ENCODE results near the gene CCDC194. TPM values are rescaled to one million over a fixed set of nuclear protein-coding genes. Genes with fewer than 3 reads are reported as not detected.

The CCDC194 gene
- total RNA-seq, 2 donors from 2014 or later = 2.0 to 3.4 TPM

DNA sequence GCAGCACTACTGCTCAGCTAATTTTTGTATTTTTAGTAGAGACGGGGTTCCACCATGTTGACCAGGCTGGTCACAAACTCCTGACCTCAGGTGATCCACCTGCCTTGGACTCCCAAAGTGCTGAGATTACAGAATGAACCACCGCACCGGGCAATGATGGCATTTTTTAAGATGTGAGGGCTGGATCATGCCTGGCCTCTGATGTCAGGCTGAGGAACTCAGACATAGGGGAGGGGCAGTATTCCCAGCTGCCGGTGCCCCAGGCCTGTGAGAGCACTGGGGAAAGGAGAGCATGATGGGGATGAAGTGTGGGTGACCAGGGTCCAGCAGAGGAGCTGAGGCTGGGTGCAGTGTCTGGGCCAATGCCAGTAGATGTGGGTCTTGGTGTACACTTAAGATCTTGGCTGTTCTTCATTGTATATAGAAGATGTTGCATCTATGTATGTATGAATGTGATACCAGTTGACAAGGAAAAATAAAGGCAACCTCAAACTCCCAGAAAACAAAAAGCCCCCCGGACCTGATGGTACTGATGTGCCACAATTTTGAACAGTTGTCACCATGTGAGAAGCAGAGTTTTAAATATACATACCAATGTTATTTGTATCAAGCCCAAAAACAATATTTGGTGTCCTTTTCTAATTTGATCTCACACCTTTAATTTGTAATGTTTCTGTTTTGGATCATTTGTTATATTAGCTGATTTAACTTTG is 13.4 kb downstream of the CCDC194 start:
- peaks cover 5% of the 10 kb centered on the region for H3K4me1 Mint-ChIP-seq
- H3K9ac ChIP-seq (ENCODE audit: extremely low read depth, low read length, poor library complexity, severe bottlenecking) = no peak overlapping the region
- H3K9me3 ChIP-seq (ENCODE audit: control insufficient read depth, low read length) = no peaks in the 10 kb centered on the region
- no peak overlapping the region for H3K27ac ChIP-seq (ENCODE audit: low read depth, low read length)
- no peak for DNase-seq
- whole genome bisulfite sequencing, 2 experiments (ENCODE audit: insufficient coverage in 1 of 2, insufficient read length in 1 of 2) = 91 to 94% methylated on average over 5 of the region's 5 CpGs
- H3K36me3 Mint-ChIP-seq (ENCODE audit: low read depth) = no peaks in the 10 kb centered on the region
- H3K4me1 ChIP-seq (ENCODE audit: control insufficient read depth, insufficient read depth, low read length) = no peaks in the 10 kb centered on the region
- no peaks in the 10 kb centered on the region for H3K36me3 ChIP-seq (ENCODE audit: control insufficient read depth, insufficient read depth, low read length)
- no peak overlapping the region for H3K4me3 Mint-ChIP-seq
- H3K27ac Mint-ChIP-seq = no peak overlapping the region
- H3K27me3 Mint-ChIP-seq (ENCODE audit: insufficient read depth) = peaks cover 2% of the 10 kb centered on the region
- no peaks in the 10 kb centered on the region for H3K27me3 ChIP-seq (ENCODE audit: control insufficient read depth, insufficient read depth, low read length, poor library complexity, severe bottlenecking)
- H3K4me3 ChIP-seq (ENCODE audit: low read length) = no peak overlapping the region
- TF ChIP-seq, protein P1, sequence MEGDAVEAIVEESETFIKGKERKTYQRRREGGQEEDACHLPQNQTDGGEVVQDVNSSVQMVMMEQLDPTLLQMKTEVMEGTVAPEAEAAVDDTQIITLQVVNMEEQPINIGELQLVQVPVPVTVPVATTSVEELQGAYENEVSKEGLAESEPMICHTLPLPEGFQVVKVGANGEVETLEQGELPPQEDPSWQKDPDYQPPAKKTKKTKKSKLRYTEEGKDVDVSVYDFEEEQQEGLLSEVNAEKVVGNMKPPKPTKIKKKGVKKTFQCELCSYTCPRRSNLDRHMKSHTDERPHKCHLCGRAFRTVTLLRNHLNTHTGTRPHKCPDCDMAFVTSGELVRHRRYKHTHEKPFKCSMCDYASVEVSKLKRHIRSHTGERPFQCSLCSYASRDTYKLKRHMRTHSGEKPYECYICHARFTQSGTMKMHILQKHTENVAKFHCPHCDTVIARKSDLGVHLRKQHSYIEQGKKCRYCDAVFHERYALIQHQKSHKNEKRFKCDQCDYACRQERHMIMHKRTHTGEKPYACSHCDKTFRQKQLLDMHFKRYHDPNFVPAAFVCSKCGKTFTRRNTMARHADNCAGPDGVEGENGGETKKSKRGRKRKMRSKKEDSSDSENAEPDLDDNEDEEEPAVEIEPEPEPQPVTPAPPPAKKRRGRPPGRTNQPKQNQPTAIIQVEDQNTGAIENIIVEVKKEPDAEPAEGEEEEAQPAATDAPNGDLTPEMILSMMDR (conservative IDR thresholded peaks at IDR 0.05) = no peak
- peaks cover 4% of the 10 kb centered on the region for H3K9me3 Mint-ChIP-seq

- no peak overlapping the region for H3K27ac Mint-ChIP-seq
- Histone ChIP-seq H3K36me3 (ENCODE audit: control insufficient read depth, insufficient read depth, low read length) (no peaks in the 10 kb centered on the region), H3K9me3 (ENCODE audit: control insufficient read depth, low read length) (no peaks in the 10 kb centered on the region), H3K27ac (ENCODE audit: low read depth, low read length) (no peak overlapping the region), H3K4me1 (ENCODE audit: control insufficient read depth, insufficient read depth, low read length) (no peaks in the 10 kb centered on the region), H3K4me3 (ENCODE audit: low read length) (no peak overlapping the region), H3K9ac (ENCODE audit: extremely low read depth, low read length, poor library complexity, severe bottlenecking) (no peak overlapping the region), H3K27me3 (ENCODE audit: control insufficient read depth, insufficient read depth, low read length, poor library complexity, severe bottlenecking) (no peaks in the 10 kb centered on the region)
- peaks cover 4% of the 10 kb centered on the region for H3K9me3 Mint-ChIP-seq
- 46 to 72% methylated on average over 7 to 14 of the region's 14 CpGs for WGBS, 2 experiments (ENCODE audit: insufficient coverage in 1 of 2, insufficient read length in 1 of 2)
- H3K36me3 Mint-ChIP-seq (ENCODE audit: low read depth) = no peaks in the 10 kb centered on the region
- H3K4me1 Mint-ChIP-seq = peaks cover 5% of the 10 kb centered on the region
- H3K4me3 Mint-ChIP-seq = no peak overlapping the region
- TF ChIP-seq, protein P1 (conservative IDR thresholded peaks at IDR 0.05) = no peak
- H3K27me3 Mint-ChIP-seq (ENCODE audit: insufficient read depth) = peaks cover 2% of the 10 kb centered on the region
- DNase-seq = peak; percentile 63
Measured at GRCh38 chr19:17379221-17379631, 14.8 kb downstream of the CCDC194 start.

DNA sequence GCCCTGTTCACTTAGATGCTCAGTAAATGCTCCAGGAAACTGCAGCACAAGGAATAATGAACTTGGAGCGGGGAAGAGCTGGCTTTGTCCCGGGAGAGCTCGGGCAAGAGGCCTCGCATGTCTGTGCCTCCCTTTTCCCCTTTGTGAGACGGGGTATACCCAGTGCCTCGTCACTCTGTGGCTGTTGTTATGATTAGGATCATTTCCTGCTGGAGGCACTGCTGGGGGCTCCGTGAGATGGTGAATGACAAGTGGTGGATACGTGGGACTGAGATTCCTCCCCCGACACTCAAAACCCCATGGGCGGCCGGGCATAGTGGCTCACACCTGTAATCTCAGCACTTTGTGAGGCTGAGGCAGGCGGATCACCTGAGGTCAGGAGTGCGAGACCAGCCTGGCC is 15.7 kb downstream of the CCDC194 start:
- TF ChIP-seq, protein P1 (conservative IDR thresholded peaks at IDR 0.05) = no peak
- H3K4me3 Mint-ChIP-seq = no peak overlapping the region
- no peak overlapping the region for H3K27ac Mint-ChIP-seq
- no peak for DNase-seq
- no peak overlapping the region for H3K9ac ChIP-seq (ENCODE audit: extremely low read depth, low read length, poor library complexity, severe bottlenecking)
- 83 to 85% methylated on average over 6 to 13 of the region's 13 CpGs for WGBS, 2 experiments (ENCODE audit: insufficient coverage in 1 of 2, insufficient read length in 1 of 2)
- H3K4me1 ChIP-seq (ENCODE audit: control insufficient read depth, insufficient read depth, low read length) = no peaks in the 10 kb centered on the region
- H3K9me3 ChIP-seq (ENCODE audit: control insufficient read depth, low read length) = no peaks in the 10 kb centered on the region
- peaks cover 4% of the 10 kb centered on the region for H3K9me3 Mint-ChIP-seq
- H3K27me3 Mint-ChIP-seq (ENCODE audit: insufficient read depth) = peaks cover 2% of the 10 kb centered on the region
- H3K4me1 Mint-ChIP-seq = peaks cover 5% of the 10 kb centered on the region
- H3K4me3 ChIP-seq (ENCODE audit: low read length) = no peak overlapping the region
- no peaks in the 10 kb centered on the region for H3K36me3 ChIP-seq (ENCODE audit: control insufficient read depth, insufficient read depth, low read length)
- H3K27ac ChIP-seq (ENCODE audit: low read depth, low read length) = no peak overlapping the region
- no peaks in the 10 kb centered on the region for H3K27me3 ChIP-seq (ENCODE audit: control insufficient read depth, insufficient read depth, low read length, poor library complexity, severe bottlenecking)
- H3K36me3 Mint-ChIP-seq (ENCODE audit: low read depth) = no peaks in the 10 kb centered on the region
